ENCODE results near the gene C4B.
"Not testable (repeated sequence)": the region's sequence is repeated elsewhere in the genome, so short reads cannot be mapped to it uniquely, and the experiment has no call there.

The C4B gene

DNA sequence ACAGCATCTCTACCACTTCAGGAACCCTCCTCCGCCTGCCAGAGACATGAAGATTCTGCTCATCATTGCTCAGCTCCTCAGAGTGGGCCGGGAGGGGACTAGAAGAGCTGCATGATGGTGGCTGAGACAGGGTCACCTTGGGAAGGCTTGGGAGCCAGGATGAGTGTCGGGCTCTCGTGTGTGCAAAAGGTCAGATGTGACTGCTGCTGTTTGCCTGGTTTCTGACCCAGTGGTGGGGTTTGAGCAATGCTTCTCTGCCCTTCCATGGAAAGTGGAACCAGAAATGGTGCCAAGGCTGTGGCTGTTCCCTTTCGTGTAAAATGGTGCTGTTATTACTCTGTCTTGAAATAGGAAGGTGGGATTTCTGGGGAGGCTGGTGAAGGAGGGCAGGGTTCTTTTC lies 857 bp upstream of the C4B start:
- in situ Hi-C loops (cut with MboI; ENCODE audit: low pct_unique_long_range_greater_than_20kb, low sequenced_read_pairs); DNase-seq: not testable (repeated sequence)

DNA sequence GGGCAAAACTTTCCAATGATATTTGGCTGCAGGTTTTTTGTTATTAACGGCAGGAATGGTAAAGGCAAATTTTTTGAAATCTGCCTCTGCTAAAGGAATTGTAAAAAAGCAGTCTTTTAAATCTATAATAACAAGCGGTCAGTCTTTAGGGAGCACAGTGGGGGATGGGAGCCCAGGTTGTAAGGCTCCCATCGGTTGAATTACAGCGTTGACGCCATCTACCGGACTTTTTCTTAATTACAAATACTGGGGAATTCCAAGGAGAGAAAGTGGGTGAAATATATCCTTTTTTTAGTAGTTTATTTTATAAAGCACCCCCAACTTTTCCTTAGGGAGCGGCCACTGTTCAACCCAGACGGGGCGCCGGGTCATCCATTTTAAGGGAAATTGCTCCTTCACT lies 7.5 kb downstream of the C4B start:
- in situ Hi-C loops (cut with MboI; ENCODE audit: low pct_unique_long_range_greater_than_20kb, low sequenced_read_pairs); DNase-seq: not testable (repeated sequence)

DNA sequence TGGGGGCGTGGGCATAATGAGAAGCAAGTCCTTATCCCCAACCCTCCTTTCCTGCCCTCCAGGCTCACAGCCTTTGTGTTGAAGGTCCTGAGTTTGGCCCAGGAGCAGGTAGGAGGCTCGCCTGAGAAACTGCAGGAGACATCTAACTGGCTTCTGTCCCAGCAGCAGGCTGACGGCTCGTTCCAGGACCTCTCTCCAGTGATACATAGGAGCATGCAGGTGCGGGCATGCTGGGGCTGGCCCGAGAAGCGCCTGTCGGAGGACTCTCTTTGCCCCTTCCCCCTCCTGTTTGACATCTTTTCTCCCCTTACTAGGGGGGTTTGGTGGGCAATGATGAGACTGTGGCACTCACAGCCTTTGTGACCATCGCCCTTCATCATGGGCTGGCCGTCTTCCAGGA lies 14.0 kb downstream of the C4B start:
- DNase-seq; in situ Hi-C loops (cut with MboI; ENCODE audit: low pct_unique_long_range_greater_than_20kb, low sequenced_read_pairs): not testable (repeated sequence)

DNA sequence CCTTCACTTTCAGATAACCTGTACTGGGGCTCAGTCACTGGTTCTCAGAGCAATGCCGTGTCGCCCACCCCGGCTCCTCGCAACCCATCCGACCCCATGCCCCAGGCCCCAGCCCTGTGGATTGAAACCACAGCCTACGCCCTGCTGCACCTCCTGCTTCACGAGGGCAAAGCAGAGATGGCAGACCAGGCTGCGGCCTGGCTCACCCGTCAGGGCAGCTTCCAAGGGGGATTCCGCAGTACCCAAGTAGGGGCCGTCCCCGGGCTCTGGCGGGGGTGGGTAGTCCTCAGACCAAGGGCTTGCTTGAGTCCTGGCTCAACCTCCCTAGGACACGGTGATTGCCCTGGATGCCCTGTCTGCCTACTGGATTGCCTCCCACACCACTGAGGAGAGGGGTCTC lies 15.0 kb downstream of the C4B start:
- not testable (repeated sequence) for DNase-seq

DNA sequence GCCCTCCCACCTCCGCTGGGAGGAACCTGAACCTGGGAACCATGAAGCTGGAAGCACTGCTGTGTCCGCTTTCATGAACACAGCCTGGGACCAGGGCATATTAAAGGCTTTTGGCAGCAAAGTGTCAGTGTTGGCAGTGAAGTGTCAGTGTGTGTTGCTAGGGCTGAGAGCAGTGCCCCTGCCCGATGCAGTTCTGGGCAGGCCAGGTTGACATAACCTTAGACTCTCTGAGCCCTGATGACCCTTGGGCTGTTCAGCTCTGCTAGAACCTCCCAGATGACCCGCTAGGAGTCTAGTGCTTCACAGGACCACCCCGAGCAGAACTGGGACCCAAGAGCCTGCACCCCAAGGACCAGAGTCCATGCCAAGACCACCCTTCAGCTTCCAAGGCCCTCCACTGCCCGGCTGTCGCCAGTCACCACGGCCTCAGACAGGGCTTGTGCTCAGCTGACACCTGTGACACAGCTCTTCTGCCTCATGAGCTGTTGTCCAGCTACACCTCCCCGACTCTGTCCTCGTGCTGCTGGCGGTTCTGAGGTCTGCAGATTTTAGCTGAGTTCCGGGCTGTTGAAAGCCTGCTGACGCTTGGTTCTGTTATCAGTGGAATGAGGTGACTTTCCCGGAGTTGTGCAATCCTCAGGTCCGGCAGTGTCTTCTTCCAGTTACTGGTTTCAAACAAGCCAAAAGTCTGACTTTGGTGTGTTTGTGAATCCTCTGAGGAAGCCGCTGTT lies 20.9 kb downstream of the C4B start:
- DNase-seq; in situ Hi-C loops (cut with MboI; ENCODE audit: low pct_unique_long_range_greater_than_20kb, low sequenced_read_pairs): not testable (repeated sequence)

More for the DNA sequence above, 15.0 kb downstream of the C4B start:
- in situ Hi-C loops (cut with MboI; ENCODE audit: low pct_unique_long_range_greater_than_20kb, low sequenced_read_pairs): not testable (repeated sequence)

DNA sequence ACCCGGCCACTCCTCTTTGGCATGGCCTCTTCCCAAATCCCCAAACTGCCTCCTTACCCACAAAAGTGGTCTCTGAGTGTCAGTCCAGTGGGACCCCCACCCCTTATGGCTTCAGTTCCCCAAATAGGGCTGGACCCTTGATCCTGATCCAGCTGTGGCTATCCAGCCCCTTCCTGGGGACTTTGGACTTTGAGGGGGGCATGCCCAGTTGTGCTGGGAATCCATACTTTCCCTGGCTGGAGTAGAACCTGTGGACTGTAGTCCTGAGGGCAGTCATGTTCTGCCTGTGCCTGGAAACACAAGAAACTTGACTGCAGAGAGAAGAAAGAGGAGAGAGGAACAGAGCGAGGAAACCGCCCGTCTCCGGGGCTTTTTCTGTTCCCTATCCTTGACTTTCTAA lies 22.5 kb downstream of the C4B start:
- DNase-seq; in situ Hi-C loops (cut with MboI; ENCODE audit: low pct_unique_long_range_greater_than_20kb, low sequenced_read_pairs): not testable (repeated sequence)

DNA sequence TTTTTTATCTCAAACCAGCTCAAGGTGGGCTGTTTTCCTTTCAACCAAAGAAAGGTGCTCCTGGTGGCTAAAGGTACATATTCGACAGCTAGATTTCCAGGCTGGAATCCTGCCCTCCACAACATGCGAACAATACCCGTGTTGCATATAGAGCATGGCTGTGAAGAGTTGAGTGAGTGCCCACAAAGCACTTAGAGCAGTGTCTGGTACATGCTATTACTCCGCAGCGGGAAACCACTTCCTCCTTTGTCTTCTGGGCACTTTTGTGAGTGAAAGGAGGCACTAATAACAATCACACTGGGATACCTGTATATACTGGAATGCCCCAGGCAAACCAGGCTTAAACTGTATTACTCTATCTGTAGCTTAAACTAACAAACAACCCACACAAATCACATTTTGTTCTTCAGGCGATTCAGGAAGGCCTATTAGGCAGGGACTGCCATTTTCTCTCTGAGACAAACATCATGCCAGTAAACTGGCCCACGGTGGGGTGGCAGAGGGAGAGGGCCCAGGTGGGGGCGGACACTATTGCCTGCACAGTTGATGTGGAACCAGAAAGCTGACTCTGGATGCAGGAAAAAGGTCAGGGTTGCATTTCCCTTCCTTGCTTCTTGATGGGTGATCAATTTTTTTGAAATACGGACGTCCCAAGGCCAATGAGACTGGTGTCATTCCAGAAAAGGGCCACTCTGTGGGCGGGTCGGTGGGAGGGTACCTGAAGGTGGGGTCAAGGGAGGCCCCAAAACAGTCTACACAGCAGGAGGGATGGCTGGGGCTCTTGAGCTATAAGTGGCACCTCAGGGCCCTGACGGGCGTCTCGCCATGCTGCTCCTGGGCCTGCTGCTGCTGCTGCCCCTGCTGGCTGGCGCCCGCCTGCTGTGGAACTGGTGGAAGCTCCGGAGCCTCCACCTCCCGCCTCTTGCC lies 23.3 kb downstream of the C4B start, which contains the start of gene CYP21A2:
Gene CYP21A2, plus strand, starts transcription at position 818 of the 927 bp plus-strand sequence. Its CDS starts 8 bp downstream, at position 826.
- in situ Hi-C loops (cut with MboI; ENCODE audit: low pct_unique_long_range_greater_than_20kb, low sequenced_read_pairs); DNase-seq: not testable (repeated sequence)

DNA sequence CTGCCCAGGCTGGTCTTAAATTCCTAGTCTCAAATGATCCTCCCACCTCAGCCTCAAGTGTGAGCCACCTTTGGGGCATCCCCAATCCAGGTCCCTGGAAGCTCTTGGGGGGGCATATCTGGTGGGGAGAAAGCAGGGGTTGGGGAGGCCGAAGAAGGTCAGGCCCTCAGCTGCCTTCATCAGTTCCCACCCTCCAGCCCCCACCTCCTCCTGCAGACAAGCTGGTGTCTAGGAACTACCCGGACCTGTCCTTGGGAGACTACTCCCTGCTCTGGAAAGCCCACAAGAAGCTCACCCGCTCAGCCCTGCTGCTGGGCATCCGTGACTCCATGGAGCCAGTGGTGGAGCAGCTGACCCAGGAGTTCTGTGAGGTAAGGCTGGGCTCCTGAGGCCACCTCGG lies 24.3 kb downstream of the C4B start:
- DNase-seq; in situ Hi-C loops (cut with MboI; ENCODE audit: low pct_unique_long_range_greater_than_20kb, low sequenced_read_pairs): not testable (repeated sequence)

DNA sequence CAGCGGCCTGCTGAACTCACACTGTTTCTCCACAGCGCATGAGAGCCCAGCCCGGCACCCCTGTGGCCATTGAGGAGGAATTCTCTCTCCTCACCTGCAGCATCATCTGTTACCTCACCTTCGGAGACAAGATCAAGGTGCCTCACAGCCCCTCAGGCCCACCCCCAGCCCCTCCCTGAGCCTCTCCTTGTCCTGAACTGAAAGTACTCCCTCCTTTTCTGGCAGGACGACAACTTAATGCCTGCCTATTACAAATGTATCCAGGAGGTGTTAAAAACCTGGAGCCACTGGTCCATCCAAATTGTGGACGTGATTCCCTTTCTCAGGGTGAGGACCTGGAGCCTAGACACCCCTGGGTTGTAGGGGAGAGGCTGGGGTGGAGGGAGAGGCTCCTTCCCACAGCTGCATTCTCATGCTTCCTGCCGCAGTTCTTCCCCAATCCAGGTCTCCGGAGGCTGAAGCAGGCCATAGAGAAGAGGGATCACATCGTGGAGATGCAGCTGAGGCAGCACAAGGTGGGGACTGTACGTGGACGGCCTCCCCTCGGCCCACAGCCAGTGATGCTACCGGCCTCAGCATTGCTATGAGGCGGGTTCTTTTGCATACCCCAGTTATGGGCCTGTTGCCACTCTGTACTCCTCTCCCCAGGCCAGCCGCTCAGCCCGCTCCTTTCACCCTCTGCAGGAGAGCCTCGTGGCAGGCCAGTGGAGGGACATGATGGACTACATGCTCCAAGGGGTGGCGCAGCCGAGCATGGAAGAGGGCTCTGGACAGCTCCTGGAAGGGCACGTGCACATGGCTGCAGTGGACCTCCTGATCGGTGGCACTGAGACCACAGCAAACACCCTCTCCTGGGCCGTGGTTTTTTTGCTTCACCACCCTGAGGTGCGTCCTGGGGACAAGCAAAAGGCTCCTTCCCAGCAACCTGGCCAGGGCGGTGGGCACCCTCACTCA lies 25.0 kb downstream of the C4B start:
- in situ Hi-C loops (cut with MboI; ENCODE audit: low pct_unique_long_range_greater_than_20kb, low sequenced_read_pairs); DNase-seq: not testable (repeated sequence)

DNA sequence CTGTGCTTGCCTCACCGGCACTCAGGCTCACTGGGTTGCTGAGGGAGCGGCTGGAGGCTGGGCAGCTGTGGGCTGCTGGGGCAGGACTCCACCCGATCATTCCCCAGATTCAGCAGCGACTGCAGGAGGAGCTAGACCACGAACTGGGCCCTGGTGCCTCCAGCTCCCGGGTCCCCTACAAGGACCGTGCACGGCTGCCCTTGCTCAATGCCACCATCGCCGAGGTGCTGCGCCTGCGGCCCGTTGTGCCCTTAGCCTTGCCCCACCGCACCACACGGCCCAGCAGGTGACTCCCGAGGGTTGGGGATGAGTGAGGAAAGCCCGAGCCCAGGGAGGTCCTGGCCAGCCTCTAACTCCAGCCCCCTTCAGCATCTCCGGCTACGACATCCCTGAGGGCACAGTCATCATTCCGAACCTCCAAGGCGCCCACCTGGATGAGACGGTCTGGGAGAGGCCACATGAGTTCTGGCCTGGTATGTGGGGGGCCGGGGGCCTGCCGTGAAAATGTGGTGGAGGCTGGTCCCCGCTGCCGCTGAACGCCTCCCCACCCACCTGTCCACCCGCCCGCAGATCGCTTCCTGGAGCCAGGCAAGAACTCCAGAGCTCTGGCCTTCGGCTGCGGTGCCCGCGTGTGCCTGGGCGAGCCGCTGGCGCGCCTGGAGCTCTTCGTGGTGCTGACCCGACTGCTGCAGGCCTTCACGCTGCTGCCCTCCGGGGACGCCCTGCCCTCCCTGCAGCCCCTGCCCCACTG lies 25.9 kb downstream of the C4B start:
- in situ Hi-C loops (cut with MboI; ENCODE audit: low pct_unique_long_range_greater_than_20kb, low sequenced_read_pairs); DNase-seq: not testable (repeated sequence)

DNA sequence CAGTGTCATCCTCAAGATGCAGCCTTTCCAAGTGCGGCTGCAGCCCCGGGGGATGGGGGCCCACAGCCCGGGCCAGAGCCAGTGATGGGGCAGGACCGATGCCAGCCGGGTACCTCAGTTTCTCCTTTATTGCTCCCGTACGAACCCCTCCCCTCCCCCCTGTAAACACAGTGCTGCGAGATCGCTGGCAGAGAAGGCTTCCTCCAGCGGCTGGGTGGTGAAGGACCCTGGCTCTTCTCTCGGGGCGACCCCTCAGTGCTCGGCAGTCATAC lies 26.4 kb downstream of the C4B start:
- in situ Hi-C loops (cut with MboI; ENCODE audit: low pct_unique_long_range_greater_than_20kb, low sequenced_read_pairs); DNase-seq: not testable (repeated sequence)

DNA sequence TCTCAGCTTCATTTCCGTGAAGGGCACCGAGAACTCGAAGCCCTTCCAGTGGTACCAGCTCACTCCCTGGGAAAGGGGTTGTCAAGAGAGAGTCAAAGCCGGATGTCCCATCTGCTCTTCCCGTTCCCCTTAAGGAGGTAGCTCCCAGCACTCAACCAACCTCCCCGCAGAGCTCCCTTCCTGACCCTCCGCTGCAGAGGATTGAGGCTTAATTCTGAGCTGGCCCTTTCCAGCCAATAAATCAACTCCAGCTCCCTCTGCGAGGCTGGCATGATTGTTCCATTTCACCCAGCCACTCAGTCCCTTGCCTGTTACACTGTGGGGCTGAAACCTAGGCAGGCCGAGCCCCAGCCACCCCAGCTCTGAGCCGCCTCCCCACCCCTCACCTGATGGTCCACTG lies 26.8 kb downstream of the C4B start:
- DNase-seq; in situ Hi-C loops (cut with MboI; ENCODE audit: low pct_unique_long_range_greater_than_20kb, low sequenced_read_pairs): not testable (repeated sequence)

DNA sequence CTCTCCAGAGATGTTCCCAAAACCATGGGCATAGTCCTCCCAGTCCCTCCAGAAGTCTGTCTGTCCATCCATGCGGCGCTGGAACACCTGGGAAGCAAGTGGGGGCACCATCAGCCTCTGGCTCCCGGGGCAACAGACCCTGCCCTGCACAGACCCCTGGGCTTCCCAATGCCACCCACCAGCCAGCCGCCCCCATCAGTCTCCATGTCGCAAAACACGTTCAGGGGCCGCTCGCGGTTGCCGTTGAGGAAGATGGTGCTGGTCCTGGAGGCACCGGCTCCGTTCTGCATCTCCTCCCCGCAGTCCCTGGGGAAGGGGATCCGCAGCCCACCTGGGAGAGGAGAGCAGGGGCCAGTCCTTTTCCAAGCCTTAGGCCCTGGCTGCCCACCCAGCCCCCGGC lies 27.7 kb downstream of the C4B start:
- DNase-seq; in situ Hi-C loops (cut with MboI; ENCODE audit: low pct_unique_long_range_greater_than_20kb, low sequenced_read_pairs): not testable (repeated sequence)

DNA sequence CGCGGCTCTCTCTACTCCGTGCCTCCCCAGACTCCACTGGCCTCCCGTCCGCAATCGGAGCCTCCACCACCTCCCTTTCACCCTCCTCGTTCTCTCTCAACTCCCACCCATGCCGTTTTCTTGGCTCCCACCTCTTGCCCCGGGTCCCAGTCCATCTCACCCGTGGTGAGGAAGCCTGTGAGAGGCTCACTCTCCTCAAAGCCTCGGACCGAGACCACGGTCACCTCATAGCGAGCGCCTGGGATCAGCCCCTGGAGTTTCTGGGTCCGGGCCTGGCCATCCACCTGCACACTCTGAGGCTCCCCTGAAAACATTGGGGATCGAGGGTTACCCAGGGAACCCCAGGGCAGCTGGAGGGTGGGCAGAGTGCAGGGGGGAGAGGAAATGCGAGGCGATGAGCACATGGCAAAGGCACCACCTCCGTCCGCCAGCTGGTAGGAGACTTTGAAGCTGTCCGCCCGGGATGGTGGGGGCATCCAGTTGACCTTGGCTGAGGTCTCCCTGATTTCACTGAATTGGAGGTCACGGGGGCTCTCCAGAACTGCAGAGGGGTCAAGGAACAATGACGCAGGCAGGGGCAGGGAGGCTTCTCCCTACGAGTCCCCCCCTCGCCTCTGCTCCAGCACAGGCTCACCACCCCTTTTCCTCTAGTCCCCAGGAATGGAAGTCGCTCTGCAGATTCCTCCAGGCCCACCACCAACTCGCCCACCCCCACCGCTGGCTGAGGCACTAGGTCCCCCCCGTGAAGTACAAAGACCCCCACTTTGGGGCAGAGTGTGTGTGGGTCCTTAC lies 29.2 kb downstream of the C4B start:
- DNase-seq; in situ Hi-C loops (cut with MboI; ENCODE audit: low pct_unique_long_range_greater_than_20kb, low sequenced_read_pairs): not testable (repeated sequence)

DNA sequence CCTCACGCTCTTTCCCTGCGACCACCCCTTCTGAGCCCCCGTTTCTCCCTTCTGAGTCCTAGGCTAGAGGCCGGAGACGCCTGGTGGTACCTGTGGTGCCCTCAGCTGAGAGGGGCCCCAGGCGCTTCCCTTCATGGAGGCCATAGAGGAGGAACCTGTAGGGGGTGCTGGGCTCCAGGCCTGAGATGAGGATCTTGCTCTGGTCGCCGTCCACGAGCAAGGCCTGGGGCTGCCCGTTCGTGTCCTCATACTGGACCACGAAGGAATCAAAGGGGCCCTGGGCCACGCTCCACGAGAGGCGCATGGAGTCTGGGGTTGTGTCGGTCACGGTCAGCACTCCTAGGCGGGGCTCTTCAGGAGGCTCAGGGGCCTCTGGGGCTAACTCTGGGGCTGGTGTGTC lies 30.3 kb downstream of the C4B start:
- DNase-seq; in situ Hi-C loops (cut with MboI; ENCODE audit: low pct_unique_long_range_greater_than_20kb, low sequenced_read_pairs): not testable (repeated sequence)

DNA sequence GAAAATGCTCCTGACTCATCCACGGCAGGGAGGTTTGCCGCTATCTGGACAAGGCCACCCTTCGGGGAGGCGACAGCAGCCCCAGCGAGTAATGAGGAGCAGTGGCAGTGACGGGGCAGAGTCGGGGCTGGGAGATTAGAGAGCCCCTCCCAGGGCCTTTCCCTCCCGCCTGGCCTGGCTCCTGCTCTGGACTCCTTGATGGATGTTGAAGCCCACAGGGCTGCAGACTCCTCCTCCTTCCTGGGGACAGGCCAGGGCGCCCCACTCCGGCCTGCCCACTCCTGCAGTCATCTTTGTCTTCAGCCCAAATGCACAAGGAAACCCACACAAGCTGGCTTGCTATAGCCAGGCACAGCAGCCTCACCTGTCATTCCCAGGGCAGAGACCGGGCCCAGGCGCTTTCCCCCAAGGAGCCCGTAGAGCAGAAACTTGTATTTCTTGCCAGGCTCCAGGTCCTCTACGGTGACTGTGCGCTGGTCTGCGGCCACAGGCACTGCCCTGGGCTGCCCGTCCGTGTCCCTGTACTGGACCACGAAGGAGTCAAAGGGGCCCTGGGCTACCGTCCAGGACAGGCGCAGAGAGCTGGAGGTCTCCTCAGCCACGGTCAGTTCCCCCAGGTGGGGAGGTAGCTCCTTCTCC lies 31.3 kb downstream of the C4B start:
- in situ Hi-C loops (cut with MboI; ENCODE audit: low pct_unique_long_range_greater_than_20kb, low sequenced_read_pairs): no loop called here
- DNase-seq: no peak

DNA sequence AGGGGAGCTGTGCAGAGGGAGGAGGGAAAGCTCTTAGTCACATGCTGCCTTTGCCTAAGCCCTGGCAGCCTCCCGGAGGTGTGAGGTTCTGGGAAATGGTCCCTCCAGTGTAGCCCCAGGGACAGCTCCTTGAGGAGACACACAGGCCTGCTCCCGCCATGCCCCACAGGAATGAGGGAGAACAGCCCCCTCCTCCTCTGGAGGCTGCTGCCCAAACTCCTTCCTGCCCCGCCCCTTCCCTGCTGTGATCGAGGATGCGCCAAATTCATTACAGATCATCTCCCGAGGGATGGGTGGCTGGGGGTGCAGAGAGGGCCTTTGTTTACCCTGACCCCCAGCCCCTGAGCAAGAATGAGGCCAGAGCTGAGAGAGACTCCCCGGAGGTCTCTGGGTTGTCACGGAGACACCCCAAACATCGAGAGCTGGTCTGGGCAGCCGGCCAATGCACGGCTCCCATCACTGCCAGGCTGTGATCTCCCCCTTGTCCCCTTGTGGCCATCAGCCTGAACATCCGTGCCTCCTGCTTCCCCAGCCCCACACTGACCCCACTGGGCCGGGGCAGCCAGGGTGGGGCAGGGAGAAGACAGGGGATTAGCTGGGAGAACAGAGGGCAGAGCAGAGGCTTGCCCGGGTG lies 32.0 kb downstream of the C4B start:
- DNase-seq: no peak
- in situ Hi-C loops (cut with MboI; ENCODE audit: low pct_unique_long_range_greater_than_20kb, low sequenced_read_pairs): no loop called here

Measured in KBM-7 (cell line).